ENCODE results near the gene ARHGEF7. TPM values are rescaled to one million over a fixed set of nuclear protein-coding genes. Genes with fewer than 3 reads are reported as not detected.

ARHGEF7 gene
- total RNA-seq, 1 experiment from 2014 or later: 46.2 TPM

DNA sequence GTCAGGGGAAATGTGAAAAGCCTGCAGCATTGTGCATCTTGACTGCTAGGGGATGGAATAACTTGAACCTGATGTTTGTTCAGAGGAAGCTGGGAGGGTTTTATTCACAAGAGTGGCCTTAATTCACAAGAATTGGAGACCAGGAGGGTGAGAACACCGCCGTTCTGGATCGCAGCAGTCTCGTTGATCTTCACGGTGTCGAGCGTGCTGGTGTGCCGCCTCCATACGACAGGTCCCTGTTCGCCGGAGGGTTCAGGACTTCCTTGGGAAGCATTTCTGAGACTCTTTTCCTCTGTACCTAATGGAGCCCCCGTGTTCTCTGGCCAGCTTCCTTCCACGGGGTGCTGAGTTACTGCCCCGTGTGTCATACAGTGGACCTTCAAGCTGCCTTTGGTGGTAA is 66.9 kb downstream of the ARHGEF7 start:
- RAD21 ChIA-PET (ENCODE audit: low non-redundant PET in 1 of 2, low total read pairs in 2 of 2, uncharacterized antibody in 2 of 2, unreplicated experiment in 2 of 2): no interaction called here
- Histone ChIP-seq H2AFZ (ENCODE audit: low read depth, low read length, poor library complexity, severe bottlenecking) (no peak overlapping the region), H4K20me1 (ENCODE audit: insufficient read depth) (peaks cover 9% of the 10 kb centered on the region), H3K4me3 (replicated peaks in 1 of 2; ENCODE audit: low read depth in 1 of 2, low read length in 2 of 2) (no peak overlapping the region), H3K9ac (ENCODE audit: low read length) (no peak overlapping the region), H3K27me3 (ENCODE audit: insufficient read depth, low read length) (no peaks in the 10 kb centered on the region), H3K4me2 (ENCODE audit: low read length) (no peak overlapping the region), H3K79me2 (ENCODE audit: insufficient read depth, low read length) (peaks cover 100% of the 10 kb centered on the region), H3K9me3 (ENCODE audit: control insufficient read depth in 1 of 2, insufficient read depth in 1 of 2, low read depth in 1 of 2, low read length in 2 of 2) (no peaks in the 10 kb centered on the region), H3K27ac (ENCODE audit: low read depth, low read length) (no peak overlapping the region), H3K9me2 (ENCODE audit: insufficient read depth) (no peaks in the 10 kb centered on the region), H3K36me3 (ENCODE audit: control insufficient read depth in 1 of 2, insufficient read depth in 2 of 2, low read length in 2 of 2) (peaks cover 0 to 2% of the 10 kb centered on the region in 2 experiments; a peak in 2 of 4 replicates), H3K4me1 (ENCODE audit: control insufficient read depth in 1 of 2, insufficient read depth in 2 of 2, low read length in 2 of 2) (peaks cover 0 to 6% of the 10 kb centered on the region in 2 experiments; a peak in 1 of 4 replicates)
- POLR2A ChIA-PET: no interaction called here
- DNase-seq (ENCODE audit: low read depth, low spot score) (no peak), ATAC-seq (no peak)
- no peak for TF ChIP-seq CBX3 (IDR thresholded peaks at IDR 0.05; ENCODE audit: low read depth)
- no peak for TF ChIP-seq EZH2 (IDR thresholded peaks at IDR 0.05)
- TF ChIP-seq, protein P1, sequence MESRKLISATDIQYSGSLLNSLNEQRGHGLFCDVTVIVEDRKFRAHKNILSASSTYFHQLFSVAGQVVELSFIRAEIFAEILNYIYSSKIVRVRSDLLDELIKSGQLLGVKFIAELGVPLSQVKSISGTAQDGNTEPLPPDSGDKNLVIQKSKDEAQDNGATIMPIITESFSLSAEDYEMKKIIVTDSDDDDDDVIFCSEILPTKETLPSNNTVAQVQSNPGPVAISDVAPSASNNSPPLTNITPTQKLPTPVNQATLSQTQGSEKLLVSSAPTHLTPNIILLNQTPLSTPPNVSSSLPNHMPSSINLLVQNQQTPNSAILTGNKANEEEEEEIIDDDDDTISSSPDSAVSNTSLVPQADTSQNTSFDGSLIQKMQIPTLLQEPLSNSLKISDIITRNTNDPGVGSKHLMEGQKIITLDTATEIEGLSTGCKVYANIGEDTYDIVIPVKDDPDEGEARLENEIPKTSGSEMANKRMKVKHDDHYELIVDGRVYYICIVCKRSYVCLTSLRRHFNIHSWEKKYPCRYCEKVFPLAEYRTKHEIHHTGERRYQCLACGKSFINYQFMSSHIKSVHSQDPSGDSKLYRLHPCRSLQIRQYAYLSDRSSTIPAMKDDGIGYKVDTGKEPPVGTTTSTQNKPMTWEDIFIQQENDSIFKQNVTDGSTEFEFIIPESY (IDR thresholded peaks at IDR 0.05; ENCODE audit: extremely low read depth, insufficient replicate concordance, low read length): no peak
- no peak for TF ChIP-seq TCF7L2 (IDR thresholded peaks at IDR 0.05; ENCODE audit: borderline replicate concordance, extremely low read depth, insufficient read depth, insufficient read length)
- TF ChIP-seq JUND (IDR thresholded peaks at IDR 0.05): no peak
- no peak for TF ChIP-seq CEBPB (IDR thresholded peaks at IDR 0.05; ENCODE audit: low read depth)
- TF ChIP-seq, protein P2, sequence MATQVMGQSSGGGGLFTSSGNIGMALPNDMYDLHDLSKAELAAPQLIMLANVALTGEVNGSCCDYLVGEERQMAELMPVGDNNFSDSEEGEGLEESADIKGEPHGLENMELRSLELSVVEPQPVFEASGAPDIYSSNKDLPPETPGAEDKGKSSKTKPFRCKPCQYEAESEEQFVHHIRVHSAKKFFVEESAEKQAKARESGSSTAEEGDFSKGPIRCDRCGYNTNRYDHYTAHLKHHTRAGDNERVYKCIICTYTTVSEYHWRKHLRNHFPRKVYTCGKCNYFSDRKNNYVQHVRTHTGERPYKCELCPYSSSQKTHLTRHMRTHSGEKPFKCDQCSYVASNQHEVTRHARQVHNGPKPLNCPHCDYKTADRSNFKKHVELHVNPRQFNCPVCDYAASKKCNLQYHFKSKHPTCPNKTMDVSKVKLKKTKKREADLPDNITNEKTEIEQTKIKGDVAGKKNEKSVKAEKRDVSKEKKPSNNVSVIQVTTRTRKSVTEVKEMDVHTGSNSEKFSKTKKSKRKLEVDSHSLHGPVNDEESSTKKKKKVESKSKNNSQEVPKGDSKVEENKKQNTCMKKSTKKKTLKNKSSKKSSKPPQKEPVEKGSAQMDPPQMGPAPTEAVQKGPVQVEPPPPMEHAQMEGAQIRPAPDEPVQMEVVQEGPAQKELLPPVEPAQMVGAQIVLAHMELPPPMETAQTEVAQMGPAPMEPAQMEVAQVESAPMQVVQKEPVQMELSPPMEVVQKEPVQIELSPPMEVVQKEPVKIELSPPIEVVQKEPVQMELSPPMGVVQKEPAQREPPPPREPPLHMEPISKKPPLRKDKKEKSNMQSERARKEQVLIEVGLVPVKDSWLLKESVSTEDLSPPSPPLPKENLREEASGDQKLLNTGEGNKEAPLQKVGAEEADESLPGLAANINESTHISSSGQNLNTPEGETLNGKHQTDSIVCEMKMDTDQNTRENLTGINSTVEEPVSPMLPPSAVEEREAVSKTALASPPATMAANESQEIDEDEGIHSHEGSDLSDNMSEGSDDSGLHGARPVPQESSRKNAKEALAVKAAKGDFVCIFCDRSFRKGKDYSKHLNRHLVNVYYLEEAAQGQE (IDR thresholded peaks at IDR 0.05; ENCODE audit: low read depth): no peak
- TF ChIP-seq YY1 (IDR thresholded peaks at IDR 0.05; ENCODE audit: extremely low read depth, insufficient replicate concordance, low read depth, low read length): no peak
- TF ChIP-seq, protein P3, sequence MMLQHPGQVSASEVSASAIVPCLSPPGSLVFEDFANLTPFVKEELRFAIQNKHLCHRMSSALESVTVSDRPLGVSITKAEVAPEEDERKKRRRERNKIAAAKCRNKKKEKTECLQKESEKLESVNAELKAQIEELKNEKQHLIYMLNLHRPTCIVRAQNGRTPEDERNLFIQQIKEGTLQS (IDR thresholded peaks at IDR 0.05): no peak
- TF ChIP-seq SRF (IDR thresholded peaks at IDR 0.05; ENCODE audit: low read depth): no peak
- no peak for TF ChIP-seq EZH2phosphoT487 (IDR thresholded peaks at IDR 0.05; ENCODE audit: borderline replicate concordance)
- no peak for TF ChIP-seq SP1 (IDR thresholded peaks at IDR 0.05; ENCODE audit: low read depth)
- no peak for TF ChIP-seq ZNF274 (IDR thresholded peaks at IDR 0.05; ENCODE audit: low read depth, low read length)
- TF ChIP-seq EGR1 (IDR thresholded peaks at IDR 0.05; ENCODE audit: low read depth): no peak
- TF ChIP-seq ZFX (IDR thresholded peaks at IDR 0.05): no peak
- TF ChIP-seq POLR2AphosphoS5 (IDR thresholded peaks at IDR 0.05; ENCODE audit: low read depth, low read length): no peak
- TF ChIP-seq, protein P4, sequence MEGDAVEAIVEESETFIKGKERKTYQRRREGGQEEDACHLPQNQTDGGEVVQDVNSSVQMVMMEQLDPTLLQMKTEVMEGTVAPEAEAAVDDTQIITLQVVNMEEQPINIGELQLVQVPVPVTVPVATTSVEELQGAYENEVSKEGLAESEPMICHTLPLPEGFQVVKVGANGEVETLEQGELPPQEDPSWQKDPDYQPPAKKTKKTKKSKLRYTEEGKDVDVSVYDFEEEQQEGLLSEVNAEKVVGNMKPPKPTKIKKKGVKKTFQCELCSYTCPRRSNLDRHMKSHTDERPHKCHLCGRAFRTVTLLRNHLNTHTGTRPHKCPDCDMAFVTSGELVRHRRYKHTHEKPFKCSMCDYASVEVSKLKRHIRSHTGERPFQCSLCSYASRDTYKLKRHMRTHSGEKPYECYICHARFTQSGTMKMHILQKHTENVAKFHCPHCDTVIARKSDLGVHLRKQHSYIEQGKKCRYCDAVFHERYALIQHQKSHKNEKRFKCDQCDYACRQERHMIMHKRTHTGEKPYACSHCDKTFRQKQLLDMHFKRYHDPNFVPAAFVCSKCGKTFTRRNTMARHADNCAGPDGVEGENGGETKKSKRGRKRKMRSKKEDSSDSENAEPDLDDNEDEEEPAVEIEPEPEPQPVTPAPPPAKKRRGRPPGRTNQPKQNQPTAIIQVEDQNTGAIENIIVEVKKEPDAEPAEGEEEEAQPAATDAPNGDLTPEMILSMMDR (IDR thresholded peaks at IDR 0.05 in 2 of 3, conservative IDR thresholded peaks at IDR 0.05 in 1 of 3; ENCODE audit: borderline replicate concordance in 1 of 3, insufficient read depth in 1 of 3, low read depth in 2 of 3, low read length in 2 of 3): no peak
- TF ChIP-seq RAD21 (IDR thresholded peaks at IDR 0.05; ENCODE audit: low read depth): no peak
- BruUV-seq (replicated peaks): no TSS peak
- intact Hi-C loops (cut with micrococcal nuclease): no loop called here
- CTCF ChIA-PET: no interaction called here
